Psoas muscle (tissue), 8 donors: Measurements from ENCODE around the gene IFIT3. TPM values are rescaled to one million over a fixed set of nuclear protein-coding genes. Genes with fewer than 3 reads are reported as not detected.

Source experiments
- ATAC-seq, 4 donors: fragments of 200-7000 bp; cut with Tn5 transposase; one replicate each; pipeline ENCODE4 v1.9.1; 2020; ENCODE audit warnings: moderate library complexity in 3 of 4, mild to moderate bottlenecking in 2 of 4
- DNase-seq, 2 donors: peaks; one replicate each; pipeline ENCODE4 v3.0.0-alpha.2; 2020
- H3K27ac ChIP-seq: fragments of 200-600 bp; one replicate; pipeline ENCODE4 v1.8.0; 2022
- H3K27me3 ChIP-seq, 3 donors: fragments of 200-600 bp in 1 of 3; one replicate each; pipeline versions ENCODE4 v1.6.1 to v1.8.0; 2013 to 2022; ENCODE audit warnings: low read length in 2 of 3, mild to moderate bottlenecking in 2 of 3, moderate library complexity in 1 of 3; ENCODE audit not compliant: insufficient read depth in 3 of 3
- H3K36me3 ChIP-seq, 2 donors: fragments of 200-600 bp in 1 of 2; one replicate each; pipeline versions ENCODE4 v1.6.1 to v1.8.0; 2013 to 2022; ENCODE audit warnings: low read depth in 1 of 2, mild to moderate bottlenecking in 1 of 2, moderate library complexity in 1 of 2; ENCODE audit not compliant: insufficient read depth in 1 of 2
- H3K4me1 ChIP-seq: fragments of 200-600 bp; one replicate; pipeline ENCODE4 v1.8.0; 2022
- H3K4me3 ChIP-seq: fragments of 200-600 bp; one replicate; pipeline ENCODE4 v1.8.0; 2022; ENCODE audit warnings: mild to moderate bottlenecking
- H3K9me3 ChIP-seq: fragments of 200-600 bp; one replicate; pipeline ENCODE4 v1.8.0; 2022
- WGBS, 3 donors: extraction: QIAGEN DNeasy Blood & Tissue Kit; methylation state at CpG; one replicate each; pipeline versions ENCODE4 v1.1.6 to v1.1.7; 2013; 5-methylcytosine and 5-hydroxymethylcytosine counted together
- intact Hi-C, 2 donors: fragments of 100-400 bp; cut with DNase I; formaldehyde crosslinking; loops; one replicate each; pipeline versions ENCODE4 v1.11.0 to v1.14.2; 2022
- polyA plus RNA-seq, 3 donors: library from polyadenylated mRNA; stranded (reverse); fragments of 200-250 nt; gene quantifications; one replicate each; pipeline ENCODE4 v1.2.3, GENCODE V29; 2013
- total RNA-seq, 4 donors: library from RNA; stranded (reverse); fragmentation: NEBNext Ultra II Directional in 2 of 4; extraction: Animal tissue kit (Norgen Biotek cat#: 25700) in 2 of 4; gene quantifications; one replicate each; pipeline versions ENCODE4 v1.2.1 to v1.2.4, GENCODE V29; 2021 to 2023
- TF ChIP-seq, protein P1 (sequence below): fragments of 200-600 bp; IDR thresholded peaks from one replicate; pipeline ENCODE4 v1.8.0; 2022; ENCODE audit warnings: antibody characterized with exemption
- donor health status: healthy with polysubstance abuse.
- donor health status: DM: no; HTN: no; CAD: no; lungs with moderate emphysema.
- donor health status: Bipolar disorder and iron deficiency.
- donor health status: healthy.
- donor health status: DM: yes; HTN: yes; CAD: no.
- donor health status: DM: no; HTN: no; CAD: no.
- donor health status: DM: no; HTN: no; CAD: no.
- donor health status: DM: yes; HTN: yes; CAD: no.

IFIT3 gene
- total and polyA plus RNA-seq, 7 donors = 2.0 to 7.1 (median 4.6) TPM

DNA sequence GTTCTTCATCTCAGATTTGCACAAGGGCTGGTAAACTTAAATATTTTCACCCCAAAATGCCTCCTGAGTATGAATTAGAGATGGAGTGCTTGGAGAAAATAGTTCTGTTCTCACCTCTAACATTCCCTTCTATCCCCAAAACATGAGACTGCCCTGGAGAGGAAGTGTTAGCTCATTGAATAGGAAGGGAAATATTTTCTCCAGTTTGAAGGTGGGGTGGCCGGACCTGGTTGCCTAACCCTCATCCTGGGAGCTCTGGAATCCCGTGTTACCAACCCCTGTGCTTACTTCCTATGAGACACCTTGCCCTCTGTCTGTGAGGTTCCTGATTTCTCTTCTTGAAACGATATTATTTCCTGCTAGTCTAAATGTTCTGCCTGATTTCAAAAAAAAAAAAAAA, 25.2 kb upstream of the IFIT3 start:
- Histone ChIP-seq H3K4me1 (peaks cover 16% of the 10 kb centered on the region), H3K9me3 (no peaks in the 10 kb centered on the region), H3K27ac (peak overlapping the region; percentile 92), H3K36me3 (no peaks in the 10 kb centered on the region), H3K4me3 (peak overlapping the region; percentile 70), H3K27me3 (no peaks in the 10 kb centered on the region)
- DNase-seq (no peak), ATAC-seq (no peak)
- TF ChIP-seq, protein P1, sequence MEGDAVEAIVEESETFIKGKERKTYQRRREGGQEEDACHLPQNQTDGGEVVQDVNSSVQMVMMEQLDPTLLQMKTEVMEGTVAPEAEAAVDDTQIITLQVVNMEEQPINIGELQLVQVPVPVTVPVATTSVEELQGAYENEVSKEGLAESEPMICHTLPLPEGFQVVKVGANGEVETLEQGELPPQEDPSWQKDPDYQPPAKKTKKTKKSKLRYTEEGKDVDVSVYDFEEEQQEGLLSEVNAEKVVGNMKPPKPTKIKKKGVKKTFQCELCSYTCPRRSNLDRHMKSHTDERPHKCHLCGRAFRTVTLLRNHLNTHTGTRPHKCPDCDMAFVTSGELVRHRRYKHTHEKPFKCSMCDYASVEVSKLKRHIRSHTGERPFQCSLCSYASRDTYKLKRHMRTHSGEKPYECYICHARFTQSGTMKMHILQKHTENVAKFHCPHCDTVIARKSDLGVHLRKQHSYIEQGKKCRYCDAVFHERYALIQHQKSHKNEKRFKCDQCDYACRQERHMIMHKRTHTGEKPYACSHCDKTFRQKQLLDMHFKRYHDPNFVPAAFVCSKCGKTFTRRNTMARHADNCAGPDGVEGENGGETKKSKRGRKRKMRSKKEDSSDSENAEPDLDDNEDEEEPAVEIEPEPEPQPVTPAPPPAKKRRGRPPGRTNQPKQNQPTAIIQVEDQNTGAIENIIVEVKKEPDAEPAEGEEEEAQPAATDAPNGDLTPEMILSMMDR = no peak
- WGBS, 3 donors = 23 to 36% (median 34%) methylated on average over 3 of the region's 3 CpGs
- intact Hi-C loops = no loop called here

DNA sequence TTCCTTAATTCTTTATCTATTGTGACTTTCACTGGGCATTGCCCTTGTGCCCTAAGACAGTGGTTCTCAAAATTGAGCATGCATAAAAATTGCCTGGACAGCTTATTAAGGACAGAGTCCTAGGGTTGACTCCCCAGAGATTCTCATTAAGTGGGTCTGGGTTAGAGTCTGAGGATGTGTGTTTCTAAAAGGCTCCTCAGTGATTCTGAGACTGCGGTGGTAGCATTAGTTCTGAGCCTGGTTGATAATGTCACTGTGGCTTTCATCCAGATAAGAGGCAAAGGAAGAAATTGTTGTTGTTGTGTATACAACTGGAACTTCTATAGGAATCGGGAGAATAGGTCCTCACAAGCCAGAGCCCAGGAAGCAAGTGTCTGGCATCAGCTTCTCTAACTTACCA, 24.6 kb upstream of the IFIT3 start:
- Histone ChIP-seq H3K27me3 (no peaks in the 10 kb centered on the region), H3K4me3 (peak overlapping the region; percentile 70), H3K36me3 (no peaks in the 10 kb centered on the region), H3K27ac (no peak overlapping the region), H3K9me3 (no peaks in the 10 kb centered on the region), H3K4me1 (peaks cover 14% of the 10 kb centered on the region)
- no peak for ATAC-seq
- WGBS, 3 donors = 41 to 50% (median 49%) methylated on average over 2 of the region's 2 CpGs
- DNase-seq = no peak
- intact Hi-C loops = no loop called here
- TF ChIP-seq, protein P1 = no peak

DNA sequence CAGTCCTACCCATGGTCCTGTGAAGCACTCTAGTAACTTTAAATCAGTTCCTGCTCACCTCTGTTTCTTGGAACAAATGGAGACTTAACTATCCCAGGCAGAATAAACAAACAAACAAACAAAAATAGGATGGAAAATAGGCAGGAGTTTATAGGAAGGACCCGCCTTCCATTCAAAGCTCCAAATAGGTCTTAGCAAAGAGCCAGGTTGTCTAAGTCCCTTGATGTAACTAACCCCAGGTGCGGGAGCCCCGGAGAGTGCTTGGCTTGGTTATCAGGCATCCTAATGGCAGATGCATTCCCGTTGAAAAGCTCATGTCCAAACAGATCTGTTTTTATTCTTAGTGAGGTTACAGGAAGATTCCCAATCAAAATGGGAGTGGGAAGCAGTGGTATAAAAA, 23.8 kb upstream of the IFIT3 start:
- intact Hi-C loops = no loop called here
- TF ChIP-seq, protein P1 = no peak
- Histone ChIP-seq H3K9me3 (no peaks in the 10 kb centered on the region), H3K4me3 (no peak overlapping the region), H3K36me3 (no peaks in the 10 kb centered on the region), H3K27me3 (no peaks in the 10 kb centered on the region), H3K27ac (no peak overlapping the region), H3K4me1 (peaks cover 14% of the 10 kb centered on the region)
- WGBS, 3 donors = 52 to 88% (median 56%) methylated on average over 4 of the region's 4 CpGs
- ATAC-seq (no peak), DNase-seq (no peak)

DNA sequence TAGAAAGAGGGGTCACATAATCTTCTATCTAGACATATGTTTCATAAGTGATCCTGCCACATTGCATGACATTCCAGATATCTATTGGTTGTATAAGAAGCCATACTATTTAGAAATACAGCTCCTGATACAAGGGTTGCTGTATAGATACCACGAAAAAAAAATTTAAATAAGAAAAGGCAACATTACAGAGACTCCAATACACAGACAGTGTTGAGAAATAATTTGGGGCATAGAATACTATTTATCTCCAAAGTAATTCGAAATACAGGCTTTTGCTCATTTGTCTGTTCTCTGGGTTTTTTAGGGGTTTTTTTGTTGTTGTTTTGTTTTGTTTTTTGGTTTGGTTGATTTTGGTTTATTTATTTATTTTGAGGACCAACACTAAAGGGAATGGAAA, 23.4 kb upstream of the IFIT3 start:
- no peak for DNase-seq
- ATAC-seq = no peak
- intact Hi-C loops = no loop called here
- Histone ChIP-seq H3K27me3 (no peaks in the 10 kb centered on the region), H3K4me3 (no peak overlapping the region), H3K27ac (no peak overlapping the region), H3K36me3 (no peaks in the 10 kb centered on the region), H3K9me3 (no peaks in the 10 kb centered on the region), H3K4me1 (peaks cover 14% of the 10 kb centered on the region)
- TF ChIP-seq, protein P1 = no peak
- 97% methylated on average over 2 of the region's 2 CpGs for WGBS, 3 donors

DNA sequence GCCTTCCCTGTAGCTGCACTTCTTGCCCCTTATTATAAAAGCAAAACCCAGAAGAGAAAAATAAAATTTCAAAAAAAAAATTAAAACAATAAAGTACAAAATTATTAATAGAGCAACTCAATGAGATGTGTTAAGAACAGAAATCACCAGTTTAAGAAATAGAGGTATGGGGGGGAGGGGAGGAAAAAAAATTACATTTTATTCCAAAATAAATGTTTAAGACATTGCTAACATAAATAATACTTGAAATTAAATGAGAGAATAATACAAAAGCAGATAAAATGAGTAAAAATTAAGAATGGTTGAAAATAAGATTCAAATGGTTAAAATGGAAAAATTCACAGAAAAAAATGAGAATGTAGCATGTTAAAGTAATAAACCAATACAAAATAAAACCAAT, 22.9 kb upstream of the IFIT3 start:
- DNase-seq (no peak), ATAC-seq (no peak)
- Histone ChIP-seq H3K4me1 (peaks cover 14% of the 10 kb centered on the region), H3K9me3 (no peaks in the 10 kb centered on the region), H3K27ac (no peak overlapping the region), H3K36me3 (no peaks in the 10 kb centered on the region), H3K4me3 (no peak overlapping the region), H3K27me3 (no peaks in the 10 kb centered on the region)
- TF ChIP-seq, protein P1 = no peak
- intact Hi-C loops = no loop called here
